Cardiac septum (tissue), 1 donor: ENCODE measurements around the gene PHYKPL. TPM values are rescaled to one million over a fixed set of nuclear protein-coding genes. Genes with fewer than 3 reads are reported as not detected.
A peak's percentile ranks its signal among the peaks of the same experiment; 100 is the strongest.

ENCODE experiments used
- DNase-seq: peaks from one replicate; pipeline ENCODE4 v3.0.0-alpha.2; 2020; ENCODE audit warnings: low spot score
- intact Hi-C: fragments of 100-400 bp; cut with DNase I; formaldehyde crosslinking; loops from one replicate; pipeline ENCODE4 v1.14.0; 2022
- long read RNA-seq: library from polyadenylated mRNA; unstranded; transcript quantifications from one replicate; pipeline ENCODE4 v2.0.0, GENCODE V29; 2021
- total RNA-seq: library from RNA; stranded (reverse); fragmentation: NEBNext Ultra II Directional; extraction: Animal tissue kit (Norgen Biotek cat#: 25700); gene quantifications from one replicate; pipeline ENCODE4 v1.2.1, GENCODE V29; 2021
- donor health status: DM: no; HTN: no; CAD: no.

The PHYKPL gene
- 55.3 TPM for total RNA-seq
- long read RNA-seq, transcript PHYKPL-201 (13 exons, 2,038 nt) = major isoform, 33 of 90 reads
- long read RNA-seq, partial matches to known transcripts = 7 of 90 reads
- long read RNA-seq, other reads (novel, unspliced or antisense) = 49 of 90 reads

DNA sequence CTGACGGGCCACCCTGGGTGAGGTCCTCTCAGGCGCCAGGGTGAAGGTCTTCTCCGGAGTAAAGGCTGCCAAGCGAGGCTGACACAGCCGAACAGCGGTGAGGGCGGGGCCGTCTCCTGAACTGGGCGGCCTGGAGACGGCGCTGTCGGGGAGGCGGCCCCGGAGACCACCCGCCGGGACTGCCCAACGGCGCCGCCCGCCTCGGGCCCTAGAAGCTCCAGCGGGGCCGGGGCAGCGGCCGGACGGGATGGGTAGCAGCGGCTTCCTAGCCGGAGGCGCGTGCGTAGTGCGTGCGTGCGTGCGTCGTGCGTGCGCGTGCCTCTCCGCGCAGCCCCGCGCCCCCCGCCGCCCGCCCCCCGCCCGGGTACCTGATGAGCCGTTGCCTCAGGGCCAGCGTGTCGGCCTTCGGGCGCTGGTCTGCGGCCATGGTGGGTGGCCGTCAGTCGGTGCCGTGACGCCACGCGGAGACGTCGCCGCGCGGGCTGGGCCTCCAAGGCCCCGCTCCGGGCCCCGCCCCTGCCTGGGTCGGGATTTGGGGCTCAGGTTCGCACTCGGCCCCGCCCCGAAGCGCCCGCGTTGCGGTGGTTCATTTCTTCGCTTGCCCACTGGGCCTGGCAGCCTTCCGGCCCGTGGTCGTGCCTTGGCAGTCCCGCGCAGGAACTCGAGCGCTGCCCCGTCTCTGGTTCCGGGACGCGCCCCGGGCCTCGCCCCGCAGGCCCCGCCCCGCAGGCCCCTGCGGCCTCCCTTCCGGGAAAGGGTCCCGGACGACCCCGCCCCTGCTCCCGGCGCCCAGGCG is at the start of gene PHYKPL:
TSS of gene PHYKPL (minus strand) at position 679 of the 796 bp plus-strand sequence. CDS start at position 427, 252 bp downstream.
- peak; percentile 91 for DNase-seq
- intact Hi-C loops = no loop called here

DNA sequence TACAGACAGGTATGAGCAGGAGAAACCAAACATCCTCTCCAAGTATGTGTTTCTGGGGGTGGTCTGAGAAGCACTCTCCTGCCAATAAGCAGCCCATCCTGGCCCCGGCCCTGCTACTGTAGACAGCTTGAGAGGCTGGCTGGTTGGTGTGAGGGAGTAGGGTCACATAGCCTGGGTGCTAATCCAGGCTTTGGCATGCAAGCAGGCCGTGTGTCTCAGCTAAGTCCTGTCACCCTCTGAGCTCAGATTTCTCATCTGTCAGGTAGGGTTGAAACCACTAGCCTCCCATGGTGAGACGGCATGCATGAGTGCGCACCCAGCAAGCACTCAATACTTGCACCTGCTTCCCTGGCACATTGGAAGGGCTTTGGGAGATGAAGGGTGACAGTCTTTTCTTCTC is 49.8 kb upstream of the PHYKPL start:
- DNase-seq = no peak

DNA sequence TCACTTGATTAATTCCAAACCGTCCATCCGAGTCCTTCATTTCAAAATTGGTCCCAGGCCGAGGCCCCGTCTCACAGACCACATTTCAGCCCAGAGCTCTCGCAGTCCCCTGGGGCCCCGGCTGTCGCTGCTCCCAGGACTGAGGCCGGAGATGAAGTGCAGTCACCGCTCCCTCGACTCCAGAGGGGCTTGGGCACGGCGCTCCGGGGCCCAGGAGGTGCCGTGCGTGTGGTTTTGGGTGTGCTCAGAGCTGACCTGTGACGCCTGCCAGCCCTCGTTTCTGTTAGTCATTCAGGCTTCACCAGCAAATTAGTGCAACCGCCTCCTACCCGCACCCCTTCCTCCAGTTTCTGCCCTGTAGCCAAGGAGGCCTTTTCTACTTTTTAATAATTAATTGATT is 48.7 kb upstream of the PHYKPL start:
- no peak for DNase-seq
- intact Hi-C loops = loop anchor here (2.0 kb wide), 2 partner anchors 179 to 309 kb away; partner anchors contain the start of gene COL23A1

More for the DNA sequence above, 49.8 kb upstream of the PHYKPL start:
- intact Hi-C loops = no loop called here

DNA sequence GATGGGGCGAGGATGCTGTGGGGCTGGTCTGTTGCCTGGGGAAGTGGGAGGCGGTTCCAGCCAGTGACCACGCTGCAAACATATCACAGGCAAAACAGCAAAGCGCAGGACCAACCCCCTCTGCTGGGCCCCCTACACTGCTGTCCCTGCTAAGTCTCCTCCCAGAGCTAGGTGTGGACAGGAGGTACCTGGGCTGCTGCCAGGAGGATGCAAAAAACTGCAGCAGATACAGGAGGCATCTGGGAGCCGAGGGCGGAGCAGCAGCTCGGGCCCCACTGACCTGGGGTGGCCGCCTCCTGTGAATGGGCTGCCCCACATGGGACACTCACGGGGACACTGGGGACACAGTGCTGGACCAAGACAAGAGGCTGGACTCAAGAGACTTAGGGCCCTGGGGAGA is 48.0 kb upstream of the PHYKPL start:
- intact Hi-C loops = loop anchor here (2.0 kb wide), 2 partner anchors 180 to 310 kb away; partner anchors contain the start of gene COL23A1
- no peak for DNase-seq

DNA sequence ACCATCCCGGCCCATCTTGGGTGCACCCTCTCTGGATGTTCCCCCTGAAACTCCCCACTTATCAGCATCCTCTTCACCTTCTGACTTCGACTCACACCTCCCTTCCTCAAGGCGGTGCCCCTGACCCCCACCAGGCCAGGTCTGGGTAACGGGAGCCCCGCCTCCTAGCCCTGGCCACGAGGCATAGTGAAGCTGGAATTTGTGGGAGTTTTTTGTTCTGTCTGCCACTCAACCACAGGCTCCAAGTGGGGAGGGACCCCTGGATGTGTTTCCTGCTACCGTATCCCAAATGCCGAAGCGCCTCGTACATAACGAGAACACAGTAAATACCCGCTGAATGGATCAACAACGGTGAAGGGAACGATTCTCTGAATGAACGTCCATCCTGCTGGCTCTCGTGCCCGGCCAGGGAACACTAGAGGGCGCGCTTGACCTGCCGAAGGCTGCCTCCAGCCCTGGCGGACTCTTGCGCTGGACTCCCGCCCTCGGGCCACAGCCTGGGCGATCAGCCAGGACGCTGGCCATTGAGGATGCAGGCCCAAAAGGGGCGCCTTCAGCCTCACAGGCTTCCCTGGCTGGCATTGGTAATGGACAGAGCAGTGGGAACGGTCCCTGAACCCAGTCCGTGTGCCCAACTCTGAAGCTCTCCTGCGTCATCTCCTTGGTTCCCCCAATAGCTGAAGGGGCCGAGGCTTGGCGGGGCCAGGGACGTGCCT is 47.3 kb upstream of the PHYKPL start:
- peak; percentile 93 for DNase-seq
- intact Hi-C loops = loop anchor here (2.0 to 5.0 kb wide), 4 partner anchors 181 to 557 kb away; partner anchors contain the start of gene COL23A1

DNA sequence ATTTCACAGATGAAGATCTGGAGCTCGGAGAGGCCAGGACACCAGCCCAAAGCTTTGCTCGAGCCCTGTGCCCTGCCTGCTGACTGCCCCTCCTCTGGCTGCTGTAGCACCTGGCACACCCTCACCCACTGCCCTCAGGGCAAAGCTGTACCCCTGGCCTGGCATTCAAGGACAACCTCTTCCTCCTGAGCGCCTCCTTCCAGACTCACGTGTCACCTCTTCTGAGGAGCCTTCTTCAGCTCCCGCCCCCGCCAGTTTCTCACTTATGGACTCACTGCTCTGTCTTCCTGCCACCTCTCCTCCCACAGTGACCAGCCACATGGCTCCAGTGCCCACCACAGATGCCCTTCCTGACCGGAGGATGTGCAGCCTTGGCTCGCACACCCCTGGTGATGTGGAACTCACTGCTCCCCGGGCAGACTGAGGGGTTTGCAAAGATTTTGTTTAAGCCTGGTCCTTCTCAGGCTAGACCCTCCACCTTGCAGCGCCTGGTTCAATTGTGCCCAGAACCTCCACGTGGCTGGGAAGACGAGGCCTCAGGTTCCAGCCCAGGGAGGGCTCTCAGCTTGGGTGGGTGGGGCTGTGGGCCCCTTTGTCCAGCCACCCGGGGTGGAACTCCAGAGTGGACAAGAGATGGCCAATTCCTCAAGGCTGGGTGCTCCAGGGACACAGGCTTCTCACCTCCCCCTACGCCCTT is 46.6 kb upstream of the PHYKPL start:
- DNase-seq = no peak
- intact Hi-C loops = loop anchor here (2.0 to 5.0 kb wide), 2 partner anchors 274 to 558 kb away; no protein-coding TSS in a partner anchor

DNA sequence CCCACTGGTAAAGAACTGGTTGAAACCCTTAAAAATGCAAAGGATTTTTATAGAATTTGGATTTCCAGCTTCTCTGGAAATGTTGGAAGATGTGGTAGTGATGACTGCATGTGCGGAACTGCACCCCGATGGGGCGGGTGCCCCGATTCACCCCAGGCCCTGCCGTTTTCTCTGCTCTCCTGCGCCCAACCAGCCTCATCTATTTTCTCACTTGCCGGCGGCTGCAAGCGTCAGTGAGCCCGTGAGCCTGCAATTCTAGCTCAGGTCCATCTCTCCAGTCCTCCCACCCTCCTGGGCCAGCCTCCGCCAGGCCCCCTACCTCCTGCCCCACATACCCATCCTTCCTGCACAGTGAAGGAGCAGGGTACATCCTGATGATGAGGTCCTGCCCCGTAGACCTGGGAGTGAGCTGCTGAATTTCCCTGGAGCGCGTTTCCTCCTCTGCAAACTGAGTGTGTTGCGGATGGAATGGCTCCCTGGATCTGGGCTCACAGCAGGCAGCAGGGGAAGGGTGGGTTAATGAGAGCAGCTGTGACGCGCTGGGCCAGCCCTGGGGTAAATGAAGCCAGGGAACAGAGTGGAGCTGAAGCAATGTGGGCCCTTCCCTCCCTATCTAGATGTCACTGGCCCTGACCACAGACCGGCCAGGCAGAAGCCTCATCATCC is 45.9 kb upstream of the PHYKPL start:
- intact Hi-C loops = loop anchor here (2.0 to 5.0 kb wide), 2 partner anchors 274 to 559 kb away; no protein-coding TSS in a partner anchor
- no peak for DNase-seq

DNA sequence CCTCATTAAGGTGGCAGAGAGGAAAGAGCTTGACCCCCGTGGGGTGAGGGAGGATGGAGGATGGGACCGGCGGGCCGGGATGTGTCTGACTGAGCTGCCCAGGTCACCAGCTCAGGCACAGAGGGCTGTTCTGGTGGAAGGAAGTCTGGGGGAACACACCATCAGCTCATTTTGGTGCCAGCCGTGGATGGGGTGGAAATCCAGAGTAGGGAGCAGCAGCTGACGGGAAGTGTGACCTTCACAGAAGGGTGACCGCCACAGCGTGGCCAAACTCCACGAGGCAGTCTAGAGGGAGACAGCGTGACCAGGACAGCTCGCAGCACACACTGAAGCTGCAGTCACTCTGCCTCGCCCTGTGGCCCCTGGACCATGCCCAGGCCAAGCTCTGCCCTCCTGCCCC is 45.3 kb upstream of the PHYKPL start:
- intact Hi-C loops = loop anchor here (2.0 to 5.0 kb wide), 2 partner anchors 275 to 559 kb away; no protein-coding TSS in a partner anchor
- DNase-seq = no peak

DNA sequence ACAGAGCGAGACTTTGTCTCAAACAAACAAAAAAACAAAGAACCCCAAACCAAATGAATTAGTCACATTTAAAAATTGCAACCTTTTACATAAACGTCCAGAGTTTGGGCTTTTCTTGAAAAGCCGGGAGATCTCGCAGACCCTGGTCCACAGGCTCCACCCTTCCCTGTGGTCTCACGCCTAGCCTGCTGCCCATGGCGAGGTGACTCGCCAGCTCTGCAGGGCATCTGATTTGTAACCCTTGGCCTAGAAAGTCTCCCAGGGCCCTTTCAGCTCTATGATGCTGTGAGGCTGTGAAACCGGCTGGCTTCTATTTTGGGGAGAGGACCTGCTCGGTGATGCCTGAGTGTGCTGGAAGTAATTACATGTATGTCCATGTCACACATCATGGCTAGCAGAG is 44.7 kb upstream of the PHYKPL start:
- no peak for DNase-seq
- intact Hi-C loops = loop anchor here (5.0 kb wide), 1 partner anchor 560 kb away; no protein-coding TSS in a partner anchor

DNA sequence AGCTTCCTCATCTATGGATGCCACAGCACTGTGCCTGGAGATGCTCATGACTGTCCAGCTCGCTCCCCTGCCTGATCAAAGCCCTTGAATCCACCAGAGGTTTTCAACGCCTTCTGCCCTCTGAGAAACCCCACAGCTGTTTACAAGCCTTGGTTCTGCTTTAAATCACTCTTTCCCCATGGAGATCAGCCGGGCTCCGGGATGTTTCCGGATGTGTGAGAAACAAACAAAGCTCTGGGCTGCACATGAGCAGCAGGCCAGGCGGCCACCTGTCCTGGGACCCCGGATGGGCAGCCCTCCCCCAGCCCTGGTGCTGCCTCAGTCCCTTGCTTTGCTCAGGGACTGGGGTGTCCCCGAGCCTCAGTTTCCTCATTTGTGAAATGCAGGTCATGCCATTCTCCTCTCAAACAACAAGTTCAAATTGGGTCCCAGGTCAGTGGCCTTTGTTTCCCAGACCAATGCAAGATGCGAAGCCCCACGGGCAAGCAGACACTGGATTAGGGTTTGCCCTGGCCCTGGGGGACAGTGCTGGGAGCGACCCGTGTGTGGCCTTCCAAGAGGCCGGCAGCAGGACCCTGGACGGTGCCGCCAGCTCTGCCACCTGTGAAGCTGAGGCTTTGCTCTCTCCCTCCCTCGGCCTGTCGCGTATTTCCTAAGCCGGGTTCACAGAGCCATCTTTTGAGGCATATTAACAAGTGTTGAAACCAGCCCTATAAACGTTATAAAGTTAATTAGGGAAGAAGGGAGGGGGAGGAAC is 42.4 kb upstream of the PHYKPL start:
- no peak for DNase-seq
- intact Hi-C loops = loop anchor here (5.0 kb wide), 1 partner anchor 562 kb away; no protein-coding TSS in a partner anchor

DNA sequence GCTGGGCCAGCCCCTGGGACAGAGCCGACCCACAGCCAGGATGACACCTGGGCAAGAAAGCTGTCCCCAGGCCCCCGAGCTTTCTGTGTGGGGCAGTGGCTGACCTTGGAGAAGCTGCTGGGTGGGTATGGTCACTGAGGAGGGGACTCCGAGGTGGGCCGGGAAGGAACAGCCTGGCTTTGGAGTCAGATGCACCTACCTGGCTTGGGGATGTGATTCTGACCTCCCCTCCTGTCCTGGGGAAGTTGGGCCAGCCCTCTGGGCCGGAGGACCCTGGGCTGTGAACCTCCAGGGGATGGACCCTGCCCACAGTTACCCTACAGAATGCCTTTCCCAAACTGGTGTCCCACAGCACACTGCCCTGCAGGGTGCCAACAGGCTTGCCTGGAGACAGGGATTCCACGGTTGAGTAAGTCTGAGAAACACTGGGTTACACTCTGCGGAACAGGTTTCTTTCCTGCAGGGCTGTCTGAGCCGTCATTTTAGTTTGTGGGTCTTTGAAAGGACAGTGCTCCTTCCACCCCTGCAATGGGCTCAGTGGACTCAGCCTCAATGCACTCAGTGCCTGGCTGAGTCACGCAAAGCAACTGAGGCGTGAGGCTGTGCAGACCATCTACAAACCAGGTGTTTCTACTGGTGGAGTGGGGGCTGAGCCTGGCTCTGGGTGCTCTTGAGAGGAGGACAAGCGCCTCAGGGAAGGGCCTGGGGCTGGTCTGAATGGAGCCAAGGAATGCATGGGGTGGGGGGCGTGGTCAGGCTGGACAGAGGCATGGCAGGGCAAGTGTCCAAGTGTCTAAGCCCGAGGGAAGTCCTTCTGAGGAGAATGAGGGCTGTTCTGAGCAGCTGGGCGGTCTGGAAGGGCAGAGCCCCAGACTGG is 41.3 kb upstream of the PHYKPL start:
- no peak for DNase-seq
- intact Hi-C loops = no loop called here

DNA sequence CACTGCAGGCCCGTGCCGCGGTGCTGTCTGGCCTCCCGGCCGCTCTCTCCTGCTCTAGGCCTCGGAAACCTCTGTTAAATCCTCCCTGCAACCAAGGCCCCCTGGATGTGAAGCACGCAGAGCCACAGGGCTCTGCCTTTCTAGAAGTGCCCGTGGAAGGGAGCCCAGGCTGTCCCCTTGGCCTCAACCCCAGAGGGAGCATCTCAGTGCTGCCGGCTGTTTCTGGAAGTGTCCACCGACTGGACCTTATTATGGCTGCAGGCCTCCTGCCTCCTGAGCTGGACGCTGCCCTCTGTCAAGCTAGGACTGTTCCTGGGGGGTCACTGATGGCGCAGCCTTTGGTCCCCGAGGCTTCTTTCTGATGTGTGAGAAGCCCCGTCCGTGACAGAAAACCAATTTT is 40.4 kb upstream of the PHYKPL start:
- DNase-seq = no peak
- intact Hi-C loops = no loop called here

DNA sequence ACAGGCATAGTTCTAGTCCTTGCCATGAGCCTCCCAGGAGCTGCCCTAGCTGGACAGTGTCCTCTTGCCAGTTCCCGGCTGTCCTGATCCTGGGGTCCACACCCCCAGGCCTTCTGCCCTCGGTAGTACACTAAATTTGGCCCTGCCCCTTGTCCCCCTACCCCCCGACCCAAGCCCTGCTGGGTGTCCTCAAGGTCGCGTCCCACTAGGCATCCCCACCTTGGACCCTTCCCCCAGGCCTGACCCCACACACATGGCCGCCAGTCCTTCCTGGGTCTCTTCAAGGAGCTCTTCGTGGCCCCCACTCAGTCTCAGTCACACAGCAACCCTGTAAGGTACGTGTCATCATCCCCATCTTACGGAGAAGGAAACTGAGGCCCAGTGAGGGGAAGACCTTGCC is 40.0 kb upstream of the PHYKPL start:
- no peak for DNase-seq
- intact Hi-C loops = no loop called here

DNA sequence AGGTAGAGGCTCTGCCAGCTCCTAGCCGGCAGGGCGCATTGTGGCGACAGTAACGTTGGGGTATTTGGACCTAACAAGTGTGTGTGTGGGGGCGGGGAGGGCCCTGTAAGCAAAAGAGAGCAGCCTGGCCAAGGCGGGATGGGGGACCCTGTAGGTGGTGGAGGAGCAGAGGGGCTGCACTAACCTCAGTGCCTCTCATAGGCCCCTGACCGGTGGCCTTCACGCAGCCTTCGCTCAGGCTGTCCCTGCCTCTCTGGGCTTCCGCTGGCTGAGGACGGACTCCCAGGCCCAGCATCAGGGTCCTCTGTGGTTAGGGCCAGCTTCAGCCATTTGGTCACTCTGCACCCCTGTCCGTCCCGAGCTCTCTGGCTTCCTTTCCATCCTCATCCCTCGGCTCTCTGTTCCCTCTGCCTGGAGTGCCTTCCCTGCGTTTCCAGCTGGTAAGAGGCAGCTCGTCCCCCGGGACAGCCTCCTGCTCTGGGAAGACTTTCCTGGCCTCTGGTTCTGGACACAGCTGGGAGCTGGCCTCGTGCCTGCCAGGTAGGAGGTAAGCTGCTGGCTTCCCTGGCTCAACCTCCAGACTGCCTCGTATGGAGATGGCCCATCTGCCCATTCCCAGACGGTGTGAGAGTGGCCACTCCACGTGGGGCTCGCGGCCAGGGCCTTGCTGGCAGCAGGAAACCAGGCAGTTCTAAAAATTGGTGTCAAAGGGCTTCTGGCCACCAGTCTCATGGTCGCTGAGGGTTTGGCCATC is 39.3 kb upstream of the PHYKPL start:
- no peak for DNase-seq
- intact Hi-C loops = no loop called here

DNA sequence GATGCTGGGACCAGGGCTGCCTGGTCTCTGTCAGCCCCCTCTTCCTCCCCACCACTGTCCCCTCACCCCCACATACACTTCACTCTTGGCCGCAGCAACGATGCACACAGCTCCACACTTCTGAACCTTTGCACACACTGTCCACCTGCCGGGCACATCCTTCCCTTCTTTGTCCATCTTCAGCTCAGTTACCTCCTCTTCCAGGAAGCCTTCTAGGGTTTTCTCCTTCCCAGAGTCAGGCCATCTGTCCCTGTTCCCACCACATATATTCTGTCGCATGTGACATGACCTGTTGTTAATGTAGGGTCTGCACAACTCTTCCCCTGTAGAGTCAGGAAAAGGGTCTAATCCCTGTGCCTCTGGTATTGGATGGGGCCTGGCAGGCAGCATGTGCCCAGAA is 38.6 kb upstream of the PHYKPL start:
- DNase-seq = no peak
- intact Hi-C loops = no loop called here

DNA sequence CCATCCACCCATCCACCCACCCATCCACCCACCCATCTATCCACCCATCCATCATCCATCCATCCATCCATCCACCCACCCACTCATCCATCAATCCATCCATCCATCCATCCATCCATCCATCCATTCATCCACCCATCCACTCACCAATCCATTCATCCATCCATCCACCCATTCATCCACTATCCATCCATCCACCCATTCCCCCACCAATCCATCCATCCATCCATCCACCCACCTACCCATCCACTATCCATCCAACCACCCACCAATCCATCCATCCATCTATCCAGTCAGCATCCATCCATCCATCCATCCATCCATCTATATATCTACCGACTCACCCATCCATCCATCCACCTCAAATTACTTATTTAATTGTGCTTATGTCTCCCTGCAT is 36.9 kb upstream of the PHYKPL start:
- no peak for DNase-seq
- intact Hi-C loops = no loop called here

DNA sequence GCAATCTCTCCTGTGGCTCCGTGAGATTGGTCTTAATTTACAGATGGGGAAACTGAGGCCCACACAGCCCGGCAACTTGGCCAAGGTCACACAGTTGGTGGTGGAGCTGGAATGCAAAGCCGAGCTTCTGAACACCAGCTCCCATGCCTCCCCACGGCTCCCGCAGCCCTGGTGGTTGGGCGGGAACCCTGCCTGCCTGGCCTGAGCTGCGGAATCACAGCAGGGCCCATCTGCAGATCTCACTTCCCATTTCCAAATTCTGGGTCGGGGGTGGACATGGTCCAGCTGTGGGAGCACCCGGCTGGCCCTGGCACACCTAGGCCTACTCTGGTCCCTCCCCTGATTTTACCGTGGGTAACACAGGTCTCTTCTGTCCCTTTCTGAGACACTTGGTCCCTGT is 35.3 kb upstream of the PHYKPL start:
- no peak for DNase-seq
- intact Hi-C loops = loop anchor here (2.0 kb wide), 1 partner anchor 31 kb away; no protein-coding TSS in a partner anchor
